Endothelial cell (in vitro differentiated cells): ENCODE data around the gene DMD. TPM values are rescaled to one million over a fixed set of nuclear protein-coding genes. Genes with fewer than 3 reads are reported as not detected.

Source experiments
- DNase-seq: peaks from one replicate; pipeline ENCODE4 v3.0.0; 2021; ENCODE audit warnings: low spot score
- H3K27ac Mint-ChIP-seq: one replicate; pipeline ENCODE4 v1.8.0; 2021; ENCODE audit warnings: mixed read lengths, inconsistent platforms; ENCODE audit not compliant: unreplicated experiment
- H3K27me3 Mint-ChIP-seq: one replicate; pipeline ENCODE4 v1.8.0; 2021; ENCODE audit warnings: mild to moderate bottlenecking, moderate library complexity, mixed read lengths, inconsistent platforms; ENCODE audit not compliant: unreplicated experiment
- H3K36me3 Mint-ChIP-seq: one replicate; pipeline ENCODE4 v1.8.0; 2021; ENCODE audit warnings: mild to moderate bottlenecking, low read depth, mixed read lengths, inconsistent platforms; ENCODE audit not compliant: unreplicated experiment
- H3K4me1 Mint-ChIP-seq: one replicate; pipeline ENCODE4 v1.8.0; 2021; ENCODE audit warnings: mild to moderate bottlenecking, mixed read lengths, inconsistent platforms; ENCODE audit not compliant: unreplicated experiment
- H3K4me3 Mint-ChIP-seq: one replicate; pipeline ENCODE4 v1.8.0; 2021; ENCODE audit warnings: mild to moderate bottlenecking, mixed read lengths, inconsistent platforms; ENCODE audit not compliant: unreplicated experiment
- H3K9me3 Mint-ChIP-seq: one replicate; pipeline ENCODE4 v1.8.0; 2021; ENCODE audit warnings: mixed read lengths, inconsistent platforms; ENCODE audit not compliant: unreplicated experiment
- CTCF ChIP-seq: fragments of 200-600 bp; sonication (generic); IDR thresholded peaks from one replicate; pipeline ENCODE4 v1.5.0; 2021; ENCODE audit warnings: antibody characterized with exemption; ENCODE audit not compliant: unreplicated experiment
- total RNA-seq: library from RNA; stranded (reverse); fragmentation: NEBNext Ultra II Directional; extraction: Animal tissue kit (Norgen Biotek cat#: 25700); gene quantifications from one replicate; pipeline ENCODE4 v1.2.1, GENCODE V29; 2021; ENCODE audit not compliant: unreplicated experiment

DMD gene
- total RNA-seq, 1 donor from 2014 or later = 5.5 TPM

GRCh38 chrX:32871636-32872035 lies 339.7 kb downstream of the DMD start:
- no peak for DNase-seq
- no peaks in the 10 kb centered on the region for H3K36me3 Mint-ChIP-seq
- no peaks in the 10 kb centered on the region for H3K4me1 Mint-ChIP-seq
- H3K27ac Mint-ChIP-seq = no peak overlapping the region
- H3K27me3 Mint-ChIP-seq = peaks cover 1% of the 10 kb centered on the region
- no peak for TF ChIP-seq CTCF
- no peaks in the 10 kb centered on the region for H3K9me3 Mint-ChIP-seq
- H3K4me3 Mint-ChIP-seq = no peak overlapping the region

- Mint-ChIP-seq H3K27ac (no peak overlapping the region), H3K27me3 (peaks cover 1% of the 10 kb centered on the region), H3K9me3 (no peaks in the 10 kb centered on the region), H3K4me3 (no peak overlapping the region), H3K4me1 (no peaks in the 10 kb centered on the region), H3K36me3 (no peaks in the 10 kb centered on the region)
- DNase-seq = no peak
- no peak for TF ChIP-seq CTCF
Observed at GRCh38 chrX:32868524-32868895, 342.8 kb downstream of the DMD start.

- peaks cover 1% of the 10 kb centered on the region for H3K27me3 Mint-ChIP-seq
- no peak overlapping the region for H3K4me3 Mint-ChIP-seq
- no peak for TF ChIP-seq CTCF
- DNase-seq = no peak
- H3K36me3 Mint-ChIP-seq = no peaks in the 10 kb centered on the region
- H3K9me3 Mint-ChIP-seq = no peaks in the 10 kb centered on the region
- no peaks in the 10 kb centered on the region for H3K4me1 Mint-ChIP-seq
- H3K27ac Mint-ChIP-seq = no peak overlapping the region
Observed at GRCh38 chrX:32867781-32868523, 343.4 kb downstream of the DMD start.

GRCh38 chrX:32852203-32852602 lies 359.1 kb downstream of the DMD start:
- H3K4me1 Mint-ChIP-seq = no peaks in the 10 kb centered on the region
- no peaks in the 10 kb centered on the region for H3K9me3 Mint-ChIP-seq
- no peak for DNase-seq
- no peak overlapping the region for H3K4me3 Mint-ChIP-seq
- H3K27ac Mint-ChIP-seq = no peak overlapping the region
- peaks cover 1% of the 10 kb centered on the region for H3K27me3 Mint-ChIP-seq
- H3K36me3 Mint-ChIP-seq = no peaks in the 10 kb centered on the region
- no peak for TF ChIP-seq CTCF

- Mint-ChIP-seq H3K27me3 (peaks cover 1% of the 10 kb centered on the region), H3K27ac (no peak overlapping the region), H3K4me3 (no peak overlapping the region), H3K4me1 (no peaks in the 10 kb centered on the region), H3K36me3 (no peaks in the 10 kb centered on the region), H3K9me3 (no peaks in the 10 kb centered on the region)
- DNase-seq = no peak
- no peak for TF ChIP-seq CTCF
Observed at GRCh38 chrX:32851556-32851955, 359.8 kb downstream of the DMD start.
